HG03097 (cell line): ENCODE data around the gene HSPA1L.

Experiments
- ATAC-seq: cut with Tn5 transposase; IDR thresholded peaks from one replicate; pipeline ENCODE4 v1.9.1; 2021; ENCODE audit not compliant: unreplicated experiment, low FRiP score

HSPA1L gene

GRCh38 chr6:31785475-31785874, 29.6 kb downstream of the HSPA1L start:
- no peak for ATAC-seq

GRCh38 chr6:31784098-31784925, 30.8 kb downstream of the HSPA1L start:
- ATAC-seq: no peak

DNA sequence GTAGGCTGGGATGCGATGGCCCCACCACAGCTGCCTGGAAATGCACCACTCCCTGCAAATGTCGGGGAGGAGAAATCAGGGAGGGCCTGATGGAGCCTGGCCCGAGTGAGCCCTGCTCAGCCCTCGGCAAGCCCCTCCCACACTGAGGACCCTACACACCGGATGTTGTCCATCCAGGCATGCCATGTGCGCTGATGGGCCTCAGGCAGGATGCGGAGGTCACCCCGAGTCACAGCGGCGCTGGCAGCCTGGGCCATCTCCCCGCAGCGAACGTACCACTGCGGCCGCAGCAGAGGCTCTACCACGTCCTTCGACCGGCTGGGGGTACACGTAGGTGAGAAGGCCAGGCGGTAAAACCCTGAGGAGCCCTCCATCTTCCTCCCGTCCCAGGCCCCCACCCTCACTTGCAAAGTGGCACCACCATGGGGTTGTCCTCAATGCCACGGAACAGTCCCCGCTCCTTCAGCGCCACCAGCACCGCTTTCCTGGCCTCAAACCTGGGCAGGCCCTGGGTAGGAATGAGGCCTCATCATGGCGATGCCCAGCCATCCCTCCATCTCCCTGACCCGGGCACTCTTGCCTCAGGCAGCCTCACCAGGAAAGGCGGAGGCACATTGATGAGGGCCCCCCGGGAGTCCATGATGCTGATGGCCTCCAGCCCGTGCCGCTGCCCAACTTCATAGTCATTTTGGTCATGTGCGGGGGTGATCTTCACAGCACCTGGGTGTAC, 32.8 kb downstream of the HSPA1L start:
- ATAC-seq: no peak

DNA sequence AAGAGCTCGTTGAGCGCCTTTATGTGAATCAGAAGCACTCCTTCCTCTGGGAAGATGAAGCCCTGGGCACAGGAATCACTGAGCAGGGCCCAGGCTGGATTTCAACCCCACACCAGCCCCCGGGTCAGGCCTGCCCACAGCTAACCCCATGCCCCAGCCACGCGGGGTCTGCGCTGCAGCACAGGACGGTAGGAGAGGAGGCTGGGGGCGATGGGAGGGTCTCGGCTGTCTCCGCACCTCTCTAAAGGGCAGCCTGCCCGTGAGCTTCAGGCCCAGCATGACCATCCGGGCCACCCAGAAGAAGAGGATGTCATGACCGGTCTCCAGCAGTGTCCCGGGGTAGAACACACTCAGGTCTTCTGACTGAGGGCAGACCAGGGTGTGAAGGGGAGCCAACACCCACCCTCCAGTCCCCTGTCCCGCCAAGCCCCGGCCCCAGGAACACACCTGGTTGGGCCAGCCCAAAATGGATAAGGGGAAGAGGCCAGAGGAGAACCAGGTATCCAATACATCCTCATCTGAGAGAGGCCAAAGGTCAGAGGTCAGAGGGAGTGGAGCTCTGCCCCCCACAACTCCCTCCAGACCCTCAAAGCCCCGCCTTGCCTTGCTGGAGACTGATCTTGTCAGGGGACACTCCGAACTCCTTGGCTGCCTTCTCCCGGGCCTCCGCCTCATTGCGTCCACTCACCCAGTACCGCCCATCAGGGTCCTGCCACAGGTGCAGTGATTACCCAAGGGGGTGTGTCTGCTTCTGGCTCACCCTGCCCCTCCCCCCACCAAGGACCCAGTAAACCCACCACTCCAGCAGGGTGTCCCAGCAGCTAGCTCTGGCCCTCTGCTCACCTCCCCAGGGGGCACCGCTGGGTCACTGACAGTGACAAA, 33.6 kb downstream of the HSPA1L start:
- no peak for ATAC-seq

DNA sequence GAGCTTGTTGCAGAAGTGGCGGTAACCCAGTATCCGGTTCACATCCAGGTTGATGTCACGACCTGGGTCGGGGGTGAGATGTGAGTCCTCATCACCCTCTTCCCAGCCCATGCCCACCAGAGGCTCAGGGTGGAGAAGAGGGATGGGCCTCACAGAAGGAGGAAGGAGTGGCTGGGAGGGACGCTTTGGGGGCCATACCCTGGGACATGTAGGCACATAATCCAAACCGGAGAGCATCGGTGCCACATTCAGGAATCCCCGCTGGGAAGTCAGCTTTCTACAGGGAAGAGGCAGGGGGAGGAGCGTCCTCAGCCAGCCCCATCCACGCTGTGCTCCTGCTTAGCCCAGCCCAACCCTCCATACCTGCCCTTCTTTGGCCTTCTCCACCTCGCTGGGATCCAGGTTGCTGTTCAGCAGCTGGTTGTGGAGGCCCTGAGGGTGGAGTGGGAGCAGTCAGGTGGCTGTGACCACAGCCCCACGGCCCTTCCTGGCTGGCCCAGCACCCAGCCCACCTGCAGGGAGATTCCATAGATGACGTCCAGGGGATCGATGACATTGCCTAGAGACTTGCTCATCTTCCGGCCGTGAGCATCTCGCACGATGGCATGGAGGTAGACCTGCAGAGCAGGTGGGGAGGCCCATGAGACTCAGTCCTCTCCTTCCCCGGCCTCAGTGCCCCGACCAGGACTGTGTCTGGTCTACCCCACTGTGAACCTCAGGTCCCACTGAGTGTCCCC, 34.4 kb downstream of the HSPA1L start:
- ATAC-seq: no peak

DNA sequence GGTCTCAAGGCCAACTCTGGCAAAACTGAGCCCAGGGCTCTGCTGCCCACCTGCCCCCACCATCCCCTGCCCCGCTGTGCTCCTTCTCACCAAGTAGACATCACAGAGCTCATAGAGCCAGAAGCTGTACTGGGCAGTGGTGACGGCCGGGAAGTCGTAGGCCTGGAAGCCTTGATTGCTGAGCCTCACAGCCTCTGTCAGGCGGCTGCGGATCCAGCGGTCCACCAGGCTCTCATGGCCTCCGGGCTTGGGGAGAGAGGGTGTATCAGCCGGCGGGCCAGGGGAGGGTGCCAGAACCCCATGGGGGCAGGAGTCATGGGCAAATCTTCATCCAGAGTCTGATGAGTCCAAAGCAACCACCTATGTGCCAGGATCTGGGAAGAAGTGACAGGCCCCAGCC, 35.2 kb downstream of the HSPA1L start:
- ATAC-seq: no peak

- no peak for ATAC-seq
Measured at GRCh38 chr6:31778999-31779885, 35.8 kb downstream of the HSPA1L start.

- ATAC-seq: no peak
Measured at GRCh38 chr6:31778193-31778592, 36.9 kb downstream of the HSPA1L start.

DNA sequence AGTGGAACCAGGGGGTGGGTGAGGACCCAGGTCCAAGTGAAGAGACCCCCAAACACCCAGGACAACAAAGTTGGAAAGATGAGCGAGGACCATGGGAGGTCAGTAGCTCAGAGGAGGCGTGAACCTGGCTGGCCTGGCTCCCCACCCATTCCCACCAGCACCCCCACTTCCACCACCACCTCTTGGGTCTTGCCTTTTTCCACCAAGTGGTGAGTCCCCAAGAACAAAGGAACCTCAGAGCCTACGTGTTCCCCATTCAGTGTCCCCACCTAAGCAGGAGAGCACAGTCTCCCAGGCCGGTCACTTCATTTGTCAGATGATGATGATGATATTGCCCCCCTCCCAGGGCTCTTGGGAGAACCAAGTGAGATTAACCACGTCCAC, 37.4 kb downstream of the HSPA1L start:
- no peak for ATAC-seq

- ATAC-seq: no peak
Measured at GRCh38 chr6:31776989-31777666, 38.0 kb downstream of the HSPA1L start, which contains the start of gene VWA7. Gene VWA7, minus strand, starts transcription at chr6:31777328. Its CDS starts 549 bp downstream, at chr6:31776779.

DNA sequence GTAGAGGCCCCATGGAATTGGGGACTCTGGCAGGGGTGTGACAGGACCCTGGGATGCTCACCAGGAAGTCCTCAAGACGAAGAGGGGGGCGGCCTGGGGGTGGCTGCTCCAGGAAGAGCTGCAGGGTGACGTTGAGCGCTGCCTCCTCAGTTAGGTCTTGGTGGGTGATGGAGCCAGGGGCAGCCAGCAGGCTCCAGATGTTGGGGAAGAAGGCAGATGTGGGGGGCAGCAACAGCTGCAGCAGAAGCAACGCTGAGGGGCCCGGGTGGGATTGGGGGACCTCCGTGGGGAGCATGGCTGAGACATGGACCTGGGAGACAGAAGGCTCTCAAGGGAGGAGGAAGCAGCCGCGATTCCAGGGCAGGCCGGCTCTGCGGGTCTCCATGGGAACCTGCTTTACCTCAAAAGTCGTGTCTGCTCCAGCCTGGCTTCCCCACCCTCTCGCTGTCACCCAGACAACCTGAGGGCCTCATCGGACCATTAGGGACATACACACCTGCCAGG, 38.5 kb downstream of the HSPA1L start:
- no peak for ATAC-seq

GRCh38 chr6:31775633-31776484, 39.2 kb downstream of the HSPA1L start:
- ATAC-seq: no peak

DNA sequence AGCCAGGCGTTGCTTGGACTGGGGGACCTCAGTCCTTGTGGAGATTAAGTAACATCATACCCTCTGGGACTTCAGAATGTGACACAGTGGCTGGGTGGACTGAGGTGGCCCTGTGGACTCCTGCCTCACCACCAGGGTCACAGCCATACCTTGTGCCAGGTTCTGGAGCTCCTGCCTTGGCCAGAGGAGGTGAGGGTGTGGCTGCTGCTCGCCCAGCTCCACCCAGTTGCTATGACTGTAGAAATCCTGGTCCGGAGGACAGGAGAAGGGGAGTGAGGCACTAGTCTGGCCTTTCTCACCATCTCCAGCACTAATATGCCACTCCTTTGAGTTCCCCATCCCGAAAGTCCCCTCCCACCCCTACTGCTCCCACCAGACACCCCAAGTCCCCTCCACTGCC, 39.9 kb downstream of the HSPA1L start:
- no peak for ATAC-seq

GRCh38 chr6:31771992-31772358, 43.1 kb downstream of the HSPA1L start:
- ATAC-seq: no peak

DNA sequence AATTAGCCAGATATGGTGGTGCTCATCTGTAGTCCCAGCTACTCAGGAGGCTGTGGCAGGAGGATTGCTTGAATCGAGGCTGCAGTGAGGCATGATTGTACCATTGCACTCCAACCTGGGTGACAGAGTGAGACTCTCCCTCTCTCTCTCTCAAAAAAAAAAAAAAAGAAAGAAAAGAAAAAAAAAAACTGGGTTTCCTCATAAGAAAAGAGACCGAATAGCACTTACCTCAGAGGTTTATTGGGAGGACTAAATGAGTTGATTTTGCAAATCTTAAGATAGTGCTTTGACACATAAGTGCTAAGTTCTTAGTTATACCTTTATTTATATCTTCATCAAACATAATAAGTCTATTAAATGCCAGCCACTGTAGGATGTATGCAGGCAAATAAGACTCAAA, 44.2 kb downstream of the HSPA1L start:
- no peak for ATAC-seq

DNA sequence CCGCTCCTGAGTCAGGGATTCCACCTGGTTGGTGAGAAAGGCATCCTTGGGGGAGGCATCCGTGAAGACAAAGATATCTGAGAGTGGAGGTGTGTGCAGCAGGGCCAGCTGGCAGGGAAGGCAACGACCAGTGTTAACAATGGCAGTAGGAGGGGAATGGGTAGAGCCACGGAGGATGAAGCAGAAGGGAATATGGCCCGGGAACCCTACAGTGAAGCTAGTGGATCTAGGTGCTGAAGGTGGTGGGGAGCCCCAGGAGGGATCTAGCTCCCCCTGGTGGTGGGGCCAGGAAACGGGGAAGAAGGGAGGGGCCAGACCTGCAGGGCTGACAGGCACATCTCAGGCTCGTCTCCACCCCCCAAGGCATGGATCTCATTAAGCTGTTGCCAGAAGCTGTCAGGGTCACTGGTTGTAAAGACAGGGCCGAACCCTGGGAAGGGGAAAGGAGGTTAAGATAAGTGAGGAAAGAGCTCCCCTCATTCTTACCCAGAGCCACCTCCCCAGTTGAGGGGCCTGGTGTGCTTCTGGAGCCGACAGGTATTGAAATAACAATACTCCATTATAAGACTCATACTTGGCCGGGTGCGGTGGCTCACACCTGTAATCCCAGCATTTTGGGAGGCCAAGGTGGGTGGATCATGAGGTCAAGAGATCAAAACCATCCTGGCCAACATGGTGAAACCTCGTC, 45.3 kb downstream of the HSPA1L start:
- no peak for ATAC-seq
